ENCODE measurements around the gene WDTC1.
"Not testable (repeated sequence)": the region's sequence is repeated elsewhere in the genome, so short reads cannot be mapped to it uniquely, and the experiment has no call there.

Gene WDTC1

DNA sequence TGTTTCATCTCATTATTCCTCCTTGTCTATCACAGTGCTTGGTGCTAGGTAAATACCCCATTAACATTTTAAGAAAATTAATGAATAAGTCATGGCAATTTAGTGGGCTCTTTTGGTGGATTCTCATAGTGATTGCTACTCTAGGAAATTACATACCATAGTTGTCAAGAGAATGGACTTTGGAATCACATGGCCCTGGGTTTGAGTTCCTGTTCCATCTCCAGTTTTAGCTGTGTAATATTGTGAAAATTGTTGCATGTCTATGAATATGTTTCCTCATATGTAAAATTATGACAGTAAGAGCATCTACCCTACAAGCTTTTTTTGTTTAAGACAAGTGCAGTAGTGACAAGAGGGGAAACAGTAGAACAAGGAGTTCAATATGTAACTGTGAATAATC is 20.7 kb downstream of the WDTC1 start:
- no peak for DNase-seq

DNA sequence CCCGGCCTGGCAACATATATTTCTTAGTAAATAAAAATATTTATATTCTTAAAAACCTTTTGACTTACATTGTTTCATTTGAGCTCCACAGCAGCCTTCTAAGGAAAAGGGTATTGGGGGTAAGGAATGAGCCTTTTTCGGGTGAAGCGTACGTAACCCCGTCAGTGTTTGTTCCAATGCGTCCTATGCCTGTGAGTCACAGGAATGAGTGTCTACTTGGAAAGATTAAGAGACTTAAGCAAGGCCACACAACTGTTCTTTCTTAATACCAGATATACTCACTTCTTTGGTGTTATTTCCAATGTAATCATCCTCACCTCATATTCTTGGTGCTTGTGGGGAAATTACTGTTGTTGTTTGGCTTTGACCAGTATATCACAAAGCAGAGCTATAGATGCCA is 22.7 kb downstream of the WDTC1 start:
- no peak for DNase-seq

DNA sequence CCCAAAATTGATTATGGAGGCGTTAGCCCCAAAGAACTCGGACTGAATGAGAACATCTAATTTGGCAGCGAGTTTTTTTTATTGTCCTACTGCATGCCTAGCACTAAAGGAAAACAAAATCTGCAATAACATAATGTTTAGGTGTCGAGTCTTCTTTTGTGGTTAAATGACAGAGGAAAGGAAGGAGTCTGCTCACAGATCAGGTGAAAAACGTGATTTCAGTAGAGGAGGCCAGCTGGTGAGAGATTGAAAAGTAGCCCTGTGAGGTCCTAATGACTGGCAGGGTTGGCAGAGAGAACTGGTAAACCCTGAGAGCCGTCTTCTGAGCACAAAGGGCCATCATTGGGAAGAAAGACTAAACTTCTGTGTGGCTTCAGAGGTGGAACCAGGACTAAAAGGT is 24.2 kb downstream of the WDTC1 start:
- DNase-seq, result no peak

DNA sequence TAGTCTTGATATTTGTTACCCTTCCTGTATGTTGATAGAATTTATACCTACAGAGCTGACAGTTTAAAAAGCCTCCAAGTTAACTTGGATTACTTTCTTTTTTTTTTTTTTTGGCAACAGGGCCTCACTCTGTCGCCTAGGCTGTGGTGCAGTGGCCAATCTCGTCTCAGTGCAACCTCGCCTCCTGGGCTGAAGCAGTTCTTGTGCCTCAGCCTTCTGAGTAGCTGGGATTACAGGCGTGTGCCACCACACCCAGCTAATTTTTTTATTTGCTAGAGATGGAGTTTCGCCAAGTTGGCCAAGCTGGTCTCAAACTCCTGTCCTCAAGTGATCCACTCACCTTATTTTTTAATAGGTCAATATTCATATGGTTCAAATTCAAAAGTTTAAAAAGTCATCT is 32.7 kb downstream of the WDTC1 start:
- no peak for DNase-seq

DNA sequence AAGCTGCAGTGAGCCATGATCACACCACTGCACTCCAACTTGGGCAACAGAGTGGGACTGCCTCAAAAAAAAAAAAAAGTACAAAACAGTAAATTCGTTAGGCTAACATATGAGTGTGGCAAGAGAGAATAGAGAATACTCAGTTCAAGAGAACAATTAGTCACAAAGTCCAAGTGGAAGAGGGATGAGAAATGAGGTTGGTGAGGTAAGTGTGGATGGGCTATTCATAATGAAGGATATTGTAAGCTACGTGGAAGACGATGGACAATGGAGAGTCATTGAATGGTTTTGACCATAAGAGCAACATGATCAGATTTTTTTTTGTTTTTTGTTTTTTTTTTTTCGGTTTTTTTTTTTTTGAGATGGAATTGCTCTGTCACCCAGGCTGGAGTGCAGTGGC is 34.8 kb downstream of the WDTC1 start:
- DNase-seq, result no peak

DNA sequence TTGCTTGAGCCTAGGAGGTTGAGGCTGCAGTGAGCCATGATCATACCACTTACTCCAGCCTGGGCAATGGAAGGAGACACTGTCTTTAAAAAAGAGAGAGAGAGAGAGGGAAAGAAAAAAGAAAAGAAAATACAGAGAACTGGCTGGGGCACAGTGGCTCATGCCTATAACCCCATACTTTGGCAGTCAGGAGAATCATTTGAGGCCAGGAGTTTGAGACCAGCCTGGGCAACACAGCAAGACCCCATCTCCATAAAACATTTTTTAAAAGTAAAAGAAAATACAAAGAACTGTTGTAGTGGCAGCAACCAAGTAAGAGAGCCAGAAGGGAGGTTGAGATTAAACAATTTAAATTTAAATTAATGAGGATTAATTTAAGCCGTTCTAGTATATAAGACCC is 39.8 kb downstream of the WDTC1 start:
- DNase-seq, result no peak

DNA sequence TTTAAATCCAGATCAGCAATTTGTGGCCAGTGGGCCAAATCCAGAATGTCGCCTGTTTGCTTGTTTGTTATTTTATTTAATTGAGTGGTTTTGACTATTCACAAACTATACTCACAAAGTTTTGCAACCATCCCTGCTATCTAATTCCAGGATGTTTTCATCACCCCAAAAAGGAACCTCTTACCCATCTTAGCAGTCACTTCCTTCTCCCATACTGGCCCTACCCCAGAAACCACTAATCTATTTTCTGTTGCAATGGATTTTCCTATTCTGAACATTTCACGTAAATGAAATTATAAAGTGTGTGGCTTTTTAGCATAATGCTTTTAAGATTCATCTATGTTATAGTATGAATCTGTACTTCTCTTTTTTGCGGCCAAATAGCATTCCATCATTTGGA is 41.3 kb downstream of the WDTC1 start:
- no peak for DNase-seq

DNA sequence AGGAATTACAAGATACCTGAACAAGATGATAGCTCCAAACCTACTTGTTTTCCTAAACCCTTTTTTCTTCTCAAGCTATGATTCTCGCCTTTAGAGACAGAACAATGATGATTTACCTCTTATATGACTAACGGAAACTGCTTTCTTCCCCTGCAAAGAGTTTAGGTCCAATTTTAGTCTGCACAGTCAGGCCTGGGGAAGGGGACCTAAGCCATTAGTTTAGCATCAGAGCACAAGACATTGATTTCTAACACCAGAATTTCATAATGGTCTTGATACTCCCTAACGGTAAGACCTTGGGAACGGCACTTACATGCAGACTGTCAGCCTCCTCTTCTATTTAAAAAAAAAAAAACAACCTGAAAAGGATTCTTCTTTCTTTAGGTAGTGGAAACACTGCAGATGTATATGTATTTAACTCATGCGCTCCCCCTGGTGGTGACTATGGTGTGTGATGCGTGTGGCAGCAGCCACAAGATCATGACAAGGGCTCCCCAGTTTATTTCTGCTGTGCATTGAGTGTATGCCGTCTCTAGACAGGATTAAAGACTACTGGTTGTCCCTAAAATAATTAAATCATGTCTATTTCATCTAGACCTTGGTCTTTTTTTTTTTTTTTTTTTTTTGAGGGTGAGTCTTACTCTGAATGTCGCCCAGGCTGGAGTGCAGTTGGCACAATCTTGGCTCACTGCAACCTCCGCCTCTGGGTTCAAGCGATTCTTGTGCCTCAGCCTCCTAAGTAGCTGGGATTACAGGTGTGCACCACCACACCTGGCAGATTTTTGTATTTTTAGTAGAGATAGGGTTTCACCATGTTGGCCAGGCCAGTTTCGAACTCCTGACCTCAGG is 50.2 kb downstream of the WDTC1 start:
- peak; percentile 86 for DNase-seq

DNA sequence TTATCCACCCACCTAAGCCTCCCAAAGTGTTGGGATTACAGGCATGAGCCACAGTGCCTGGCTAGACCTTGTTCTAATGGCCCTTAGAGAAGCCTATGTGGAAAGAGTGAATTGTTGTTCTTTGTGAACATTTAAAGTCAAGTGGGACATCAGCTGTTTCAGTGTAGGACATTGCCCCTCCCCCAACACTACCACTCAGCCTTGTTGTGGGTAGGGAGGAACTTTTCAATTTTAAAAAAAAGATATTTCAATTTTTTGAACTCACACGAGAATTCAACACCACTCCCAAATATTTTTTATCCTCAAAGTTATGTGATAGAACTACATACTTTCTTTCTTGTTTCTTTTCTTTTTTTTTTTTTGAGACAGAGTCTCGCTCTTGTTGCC is 50.8 kb downstream of the WDTC1 start:
- DNase-seq, result no peak

DNA sequence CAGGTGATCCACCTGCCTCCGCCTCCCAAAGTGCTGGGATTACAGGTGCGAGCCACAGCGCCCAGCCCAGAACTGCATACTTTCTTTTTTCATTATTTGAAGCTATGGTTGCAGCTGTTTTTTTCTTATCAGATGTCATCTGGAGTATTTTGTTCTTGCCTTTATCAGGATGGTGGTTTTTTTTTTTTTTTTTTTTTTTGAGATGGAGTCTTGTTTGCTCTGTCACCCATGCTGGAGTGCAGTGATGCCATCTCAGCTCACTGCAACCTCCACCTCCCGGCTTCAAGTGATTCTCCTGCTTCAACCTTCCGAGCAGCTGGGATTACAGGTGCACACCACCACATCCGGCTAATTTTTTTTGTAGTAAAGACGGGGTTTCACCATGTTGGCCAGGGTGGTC is 51.4 kb downstream of the WDTC1 start:
- not testable (repeated sequence) for DNase-seq

DNA sequence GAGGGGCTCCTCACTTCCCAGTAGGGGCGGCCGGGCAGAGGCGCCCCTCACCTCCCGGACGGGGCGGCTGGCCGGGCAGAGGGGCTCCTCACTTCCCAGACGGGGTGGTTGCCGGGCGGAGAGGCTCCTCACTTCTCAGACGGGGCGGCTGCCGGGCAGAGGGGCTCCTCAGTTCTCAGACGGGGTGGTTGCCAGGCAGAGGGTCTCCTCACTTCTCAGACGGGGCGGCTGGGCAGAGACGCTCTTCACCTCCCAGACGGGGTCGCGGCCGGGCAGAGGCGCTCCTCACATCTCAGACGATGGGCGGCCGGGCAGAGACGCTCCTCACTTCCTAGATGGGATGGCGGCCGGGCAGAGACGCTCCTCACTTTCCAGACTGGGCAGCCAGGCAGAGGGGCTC is 54.7 kb downstream of the WDTC1 start:
- DNase-seq, result not testable (repeated sequence)

DNA sequence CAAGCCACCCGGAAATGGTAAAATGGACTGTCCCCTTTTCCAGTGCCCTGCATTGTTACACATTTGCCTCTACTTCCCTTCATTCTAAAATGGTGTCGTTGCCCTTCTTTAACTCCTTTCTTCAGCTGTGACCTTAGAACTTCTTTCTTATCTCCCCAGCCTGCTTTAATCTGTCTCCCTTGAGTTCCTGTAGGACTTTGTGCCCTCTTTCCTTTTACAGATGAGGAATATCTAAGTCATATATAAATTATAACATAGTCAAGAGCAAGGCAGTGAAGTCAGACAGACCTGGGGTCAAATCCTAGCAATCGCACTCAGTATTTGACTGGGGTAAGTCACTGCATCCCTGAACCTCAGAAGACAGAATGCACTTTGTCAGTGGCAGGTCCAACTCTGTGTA is 56.1 kb downstream of the WDTC1 start:
- no peak for DNase-seq

DNA sequence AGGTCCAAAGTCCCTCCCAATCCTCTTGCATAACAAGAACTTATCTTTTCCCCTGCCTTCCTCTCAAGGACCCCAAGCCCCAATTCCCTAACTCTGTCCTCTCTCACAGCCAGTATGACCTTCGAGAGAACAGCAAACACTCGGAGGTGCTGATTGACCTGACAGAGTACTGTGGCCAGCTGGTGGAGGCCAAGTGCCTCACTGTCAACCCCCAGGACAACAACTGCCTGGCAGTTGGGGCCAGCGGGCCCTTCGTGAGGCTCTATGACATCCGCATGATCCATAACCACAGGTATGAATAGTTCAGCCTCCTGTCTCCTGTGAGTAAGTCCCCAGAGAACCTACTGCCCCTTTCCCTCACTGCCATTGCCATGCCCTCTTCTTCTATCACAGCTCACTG is 57.7 kb downstream of the WDTC1 start:
- DNase-seq, result no peak

DNA sequence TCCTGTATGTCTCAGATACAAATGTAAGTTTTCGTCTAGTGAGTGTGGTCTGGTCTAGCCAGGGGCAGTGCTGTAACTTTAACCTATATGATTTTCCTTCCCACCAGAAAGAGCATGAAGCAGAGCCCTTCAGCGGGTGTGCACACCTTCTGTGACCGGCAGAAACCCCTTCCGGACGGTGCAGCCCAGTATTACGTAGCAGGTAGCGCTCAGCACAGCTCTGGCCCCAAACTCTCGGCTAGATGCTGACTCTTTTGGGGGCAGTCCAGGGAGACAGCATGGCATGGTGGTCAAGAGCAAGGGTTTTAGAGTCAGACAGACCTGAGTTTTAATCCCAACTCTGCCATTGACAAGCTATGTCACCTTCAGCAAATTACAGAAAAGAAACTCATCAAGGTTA is 59.5 kb downstream of the WDTC1 start:
- no peak for DNase-seq

DNA sequence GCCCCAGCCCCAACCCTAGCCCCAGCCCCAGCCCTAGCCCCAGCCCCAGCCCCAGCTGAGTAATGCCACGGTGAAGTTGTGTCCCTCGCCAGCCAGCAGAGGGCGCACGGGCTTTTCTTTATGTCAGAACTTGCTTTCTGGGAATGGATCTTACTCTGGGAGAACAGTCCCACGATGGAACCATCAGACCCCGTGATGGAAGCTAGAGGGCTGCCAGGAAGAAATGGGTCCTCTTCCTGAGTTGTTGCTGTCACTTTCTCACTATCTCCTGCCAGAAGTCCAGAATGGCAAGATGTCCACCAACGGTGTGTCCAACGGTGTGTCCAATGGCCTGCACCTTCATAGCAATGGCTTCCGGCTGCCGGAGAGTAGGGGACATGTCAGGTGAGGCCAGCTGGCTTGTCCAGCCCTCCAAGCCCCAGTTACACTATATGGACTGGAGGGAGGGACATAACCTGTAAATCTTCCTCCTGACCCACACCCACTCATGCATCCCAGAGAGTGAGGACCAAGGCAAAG is 62.4 kb downstream of the WDTC1 start:
- peak; percentile 63 for DNase-seq

DNA sequence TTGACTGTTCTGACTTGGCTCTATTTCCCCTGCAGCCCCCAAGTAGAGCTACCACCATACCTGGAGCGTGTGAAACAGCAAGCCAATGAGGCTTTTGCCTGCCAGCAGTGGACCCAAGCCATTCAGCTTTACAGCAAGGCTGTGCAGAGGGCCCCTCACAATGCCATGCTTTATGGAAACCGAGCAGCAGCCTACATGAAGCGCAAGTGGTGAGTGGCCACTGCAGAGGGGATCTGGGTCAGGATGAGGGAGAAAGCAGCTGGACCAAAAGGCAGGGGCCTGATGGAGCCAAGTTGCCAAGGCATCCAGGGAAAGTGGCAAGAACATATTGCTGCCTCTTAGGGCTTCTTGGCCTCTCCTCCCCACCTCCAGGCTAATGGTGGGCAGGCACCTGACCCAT is 63.5 kb downstream of the WDTC1 start:
- no peak for DNase-seq

DNA sequence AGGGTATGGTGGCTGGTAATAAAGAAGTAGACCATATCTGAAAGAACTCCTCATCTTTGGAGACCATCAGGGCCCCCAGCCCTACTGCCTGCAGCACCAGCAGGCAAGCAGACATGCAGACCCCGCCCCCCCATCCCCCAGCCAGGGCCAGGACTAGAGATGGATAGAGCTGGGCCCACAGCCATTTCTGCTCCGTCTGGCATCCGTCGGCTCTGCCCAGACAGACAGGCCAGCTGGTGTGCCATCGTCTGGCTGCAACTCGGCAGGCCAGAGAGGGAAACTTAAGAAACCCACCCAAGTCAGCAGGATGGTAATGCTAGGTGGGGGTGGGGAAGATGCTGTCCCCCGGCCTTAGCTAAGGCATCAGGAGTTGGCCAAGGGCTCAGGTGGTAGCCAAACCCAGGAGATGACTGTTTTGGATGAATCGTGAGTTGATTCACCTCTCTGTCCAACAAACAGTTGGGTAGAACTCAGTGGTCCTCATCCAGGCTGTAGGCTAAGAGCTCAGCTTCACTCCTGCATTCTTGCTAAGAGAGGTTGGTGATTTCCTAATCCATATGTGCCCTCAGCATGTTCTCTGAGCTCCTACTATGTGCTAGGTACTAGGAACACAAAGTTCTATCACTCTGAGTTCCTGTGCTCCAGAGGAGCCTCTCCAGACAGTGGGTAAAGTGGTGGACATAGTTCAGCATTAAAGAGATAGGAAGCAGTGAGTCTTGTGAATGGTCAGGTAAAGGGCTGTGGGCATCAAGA is 64.4 kb downstream of the WDTC1 start:
- DNase-seq, result no peak

DNA sequence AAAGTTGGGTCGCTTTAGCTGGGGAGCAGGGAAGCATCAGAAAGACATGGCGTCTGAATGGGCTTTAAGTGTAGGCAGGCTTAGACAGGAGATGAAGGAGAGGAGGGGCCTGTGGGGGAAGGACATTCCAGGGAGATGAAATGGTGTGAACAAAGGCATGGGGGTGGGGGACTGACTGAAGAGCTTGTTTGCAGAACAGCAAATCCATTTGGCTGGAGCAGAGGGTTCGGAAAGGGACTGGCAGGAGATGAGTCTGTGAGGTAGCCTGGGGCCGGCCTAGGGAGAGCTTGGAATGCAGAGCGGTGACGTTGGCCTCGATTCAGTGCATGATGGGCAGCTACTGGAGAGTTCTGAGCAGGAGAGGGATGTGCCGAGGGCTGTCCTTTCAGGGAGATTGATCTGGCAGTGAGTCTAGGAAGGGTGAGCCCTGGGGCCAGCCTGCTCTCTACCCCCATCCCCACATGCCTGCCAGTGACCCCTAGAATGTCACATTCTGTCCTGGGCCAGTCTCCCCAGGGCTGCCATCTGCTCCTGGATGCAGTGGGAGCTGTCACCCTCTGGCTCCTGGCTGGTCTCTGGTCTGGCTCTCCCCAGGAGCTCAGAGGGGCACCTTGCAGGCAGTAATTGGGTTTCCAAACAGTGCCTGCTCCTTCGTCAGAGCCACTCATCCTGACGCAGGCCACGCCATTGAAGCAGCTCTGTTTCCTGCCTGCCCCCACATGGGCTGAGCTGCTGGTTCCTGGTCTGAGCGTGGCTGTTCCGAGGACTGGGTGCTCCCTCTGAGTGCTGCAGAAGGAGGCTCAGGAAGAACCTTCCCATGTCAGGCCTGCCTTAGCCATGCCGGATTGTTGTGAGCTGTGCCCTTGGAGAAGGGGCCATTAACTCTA is 65.2 kb downstream of the WDTC1 start:
- no peak for DNase-seq

DNA sequence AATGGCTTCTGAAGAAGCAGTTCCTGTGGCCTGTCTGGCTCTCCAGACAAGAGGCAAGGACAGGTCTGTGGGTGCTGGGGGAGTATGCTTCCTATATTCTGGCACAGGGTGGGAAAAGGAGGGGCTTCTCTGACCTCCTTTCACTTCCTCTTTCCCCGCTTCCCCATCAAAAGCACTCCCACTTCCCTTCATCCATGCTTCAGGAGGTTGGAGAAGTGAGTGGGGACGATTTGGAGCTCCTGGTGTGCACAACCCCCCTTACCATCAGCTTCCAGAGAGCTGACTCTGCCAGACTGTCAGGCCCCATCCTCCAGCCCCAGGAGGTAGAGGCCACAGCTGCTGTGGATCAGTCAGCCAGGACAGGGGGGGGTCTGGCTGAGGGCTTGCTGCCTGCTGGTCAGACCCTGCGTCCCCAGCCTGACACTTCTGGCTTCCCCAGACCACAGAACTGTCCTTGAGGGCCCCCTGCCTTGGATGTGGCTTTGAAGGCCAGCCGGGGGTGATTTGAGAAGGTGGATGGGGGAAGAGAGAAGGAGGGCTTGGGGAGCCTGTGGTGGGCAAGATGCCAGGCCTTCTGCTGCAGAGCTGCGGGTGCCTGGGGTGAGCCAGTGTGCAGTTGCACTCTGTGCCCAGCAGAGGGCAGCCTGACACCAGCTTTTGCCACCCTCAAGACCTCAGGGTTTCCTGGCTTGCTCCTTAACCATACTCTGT is 66.1 kb downstream of the WDTC1 start:
- DNase-seq, result peak; percentile 72

DNA sequence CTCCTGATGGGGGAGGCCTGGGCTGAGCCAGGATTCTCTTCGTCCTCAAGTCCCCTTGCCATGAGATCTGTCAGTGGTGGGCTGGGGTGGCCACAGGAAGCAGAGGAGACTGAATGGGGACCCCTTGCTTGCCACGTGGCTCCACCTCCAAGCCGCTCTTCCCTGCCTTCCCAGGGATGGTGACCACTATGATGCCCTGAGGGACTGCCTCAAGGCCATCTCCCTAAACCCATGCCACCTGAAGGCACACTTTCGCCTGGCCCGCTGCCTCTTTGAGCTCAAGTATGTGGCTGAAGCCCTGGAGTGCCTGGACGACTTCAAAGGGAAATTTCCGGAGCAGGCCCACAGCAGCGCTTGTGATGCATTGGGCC is 66.6 kb downstream of the WDTC1 start:
- no peak for DNase-seq

DNA sequence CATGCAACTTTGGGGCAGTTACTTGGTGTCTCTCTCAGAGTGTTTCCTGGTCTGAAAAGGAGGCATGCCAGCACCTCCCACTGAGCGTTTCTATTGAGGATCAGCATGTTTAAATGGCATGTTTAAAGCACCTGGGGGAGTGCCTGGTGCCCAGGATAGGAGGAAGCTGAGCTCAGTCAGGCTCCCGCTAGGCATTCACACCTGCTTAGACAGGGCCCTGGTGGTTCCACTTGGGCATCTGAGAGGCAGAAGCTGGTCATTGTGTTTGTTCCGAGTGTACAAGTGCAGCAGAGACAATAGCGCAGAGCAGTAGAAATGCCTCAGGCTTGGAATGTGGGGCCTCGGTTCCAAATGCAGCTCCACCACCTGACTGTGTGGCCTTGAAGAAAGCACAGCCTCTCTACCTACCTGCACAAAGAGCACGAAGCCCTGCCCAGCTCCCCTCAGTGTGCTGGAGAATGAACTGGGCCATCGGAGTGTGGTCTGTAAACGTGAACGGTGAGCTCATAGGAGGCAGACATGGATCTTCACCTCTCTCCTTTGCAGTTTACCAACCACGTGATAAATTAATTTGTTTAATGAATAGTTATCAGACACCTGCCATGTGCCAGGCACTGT is 67.3 kb downstream of the WDTC1 start:
- DNase-seq, result no peak

DNA sequence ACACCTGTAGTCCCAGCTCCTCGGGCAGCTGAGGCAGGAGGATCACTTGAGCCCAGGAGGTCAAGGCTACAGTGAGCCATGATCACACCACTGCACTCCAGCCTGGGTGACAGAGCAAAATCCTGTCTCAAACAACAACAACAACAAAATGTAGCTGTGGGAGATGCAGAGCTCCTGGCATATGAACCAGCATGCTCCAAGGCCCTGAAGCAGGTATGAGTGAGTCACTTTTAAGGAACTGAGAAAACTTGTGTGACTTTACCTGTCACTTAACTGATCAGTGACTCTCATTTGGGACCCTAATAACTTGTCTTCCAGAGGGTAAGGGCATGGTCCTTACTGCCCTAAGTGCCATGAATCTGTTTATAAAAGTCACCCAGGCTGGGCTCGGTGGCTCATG is 68.2 kb downstream of the WDTC1 start:
- no peak for DNase-seq
